Keratinocyte (primary cell): ENCODE results near the gene OR10X1. TPM values are rescaled to one million over a fixed set of nuclear protein-coding genes. Genes with fewer than 3 reads are reported as not detected.

Experiments
- DNase-seq: peaks from one replicate; pipeline ENCODE4 v3.0.0-alpha.2; 2011; ENCODE audit warnings: low read depth, missing footprints, low spot score
- FAIRE-seq: peaks from 2 replicates; lab custom pipeline; 2011; peaks lifted over from hg19 to GRCh38; lab: Jason Lieb, UNC
- H2AFZ ChIP-seq: 2 replicates; pipeline ENCODE4 v1.6.0; 2012; ENCODE audit warnings: low read length, control low read depth, inconsistent platforms; ENCODE audit not compliant: control insufficient read depth
- H3K27ac ChIP-seq: 2 replicates; pipeline ENCODE4 v1.5.1; 2011; ENCODE audit warnings: low read length; ENCODE audit not compliant: control insufficient read depth, insufficient read depth
- H3K27me3 ChIP-seq: 3 replicates; pipeline ENCODE4 v1.6.0; 2011; ENCODE audit warnings: low read length; ENCODE audit not compliant: control insufficient read depth, insufficient read depth; ENCODE audit errors: extremely low read depth
- H3K36me3 ChIP-seq, 2 experiments: 2 replicates in 1 of 2; 3 replicates in 1 of 2; pipeline ENCODE4 v1.5.1; 2011; ENCODE audit warnings: low read length in 2 of 2, mild to moderate bottlenecking in 1 of 2; ENCODE audit not compliant: control insufficient read depth in 2 of 2, insufficient read depth in 2 of 2; ENCODE audit errors: extremely low read depth in 1 of 2
- H3K4me1 ChIP-seq: 3 replicates; pipeline ENCODE4 v1.5.1; 2011; ENCODE audit warnings: low read length; ENCODE audit not compliant: control insufficient read depth, insufficient read depth; ENCODE audit errors: extremely low read depth
- H3K4me2 ChIP-seq: 3 replicates; pipeline ENCODE4 v1.6.0; 2011; ENCODE audit warnings: low read depth, low read length; ENCODE audit not compliant: control insufficient read depth, insufficient read depth; ENCODE audit errors: extremely low read depth
- H3K4me3 ChIP-seq, 3 experiments: fragments of 200-600 bp in 1 of 3; sonication (generic) in 1 of 3; 2 replicates in 2 of 3; 3 replicates in 1 of 3; pipeline ENCODE4 v1.5.1; 2011 to 2016; ENCODE audit warnings: low read length in 3 of 3, mild to moderate bottlenecking in 3 of 3, control low read depth in 2 of 3, inconsistent platforms in 1 of 3, low read depth in 1 of 3, mixed read lengths in 1 of 3, mixed run types in 1 of 3, moderate library complexity in 1 of 3; ENCODE audit not compliant: control insufficient read depth in 2 of 3, insufficient read depth in 2 of 3; ENCODE audit errors: extremely low read depth in 1 of 3
- H3K79me2 ChIP-seq: 2 replicates; pipeline ENCODE4 v1.6.0; 2012; ENCODE audit warnings: low read length; ENCODE audit not compliant: control insufficient read depth, insufficient read depth
- H3K9ac ChIP-seq: 3 replicates; pipeline ENCODE4 v1.6.0; 2011; ENCODE audit warnings: low read length; ENCODE audit not compliant: control insufficient read depth, insufficient read depth; ENCODE audit errors: extremely low read depth
- H3K9me1 ChIP-seq: 3 replicates; pipeline ENCODE4 v1.6.0; 2011; ENCODE audit warnings: low read length; ENCODE audit not compliant: control insufficient read depth, insufficient read depth; ENCODE audit errors: extremely low read depth
- H3K9me3 ChIP-seq: 2 replicates; pipeline ENCODE4 v1.5.1; 2012; ENCODE audit warnings: low read depth, low read length; ENCODE audit not compliant: control insufficient read depth
- H4K20me1 ChIP-seq: 3 replicates; pipeline ENCODE4 v1.6.0; 2011; ENCODE audit warnings: low read length; ENCODE audit not compliant: control insufficient read depth, insufficient read depth; ENCODE audit errors: extremely low read depth
- EZH2 ChIP-seq: IDR thresholded peaks from one replicate; pipeline ENCODE4 v1.6.1; 2012; ENCODE audit warnings: inconsistent platforms, mild to moderate bottlenecking, low read length, moderate library complexity
- dilution Hi-C: fragments of 300-500 bp; cut with MboI; formaldehyde crosslinking; loops from one replicate; pipeline ENCODE4 v1.7.0; 2020; ENCODE audit warnings: low sequenced_read_pairs; ENCODE audit not compliant: extremely low pct_ligation_motif_present
- polyA plus RNA-seq, 5 experiments: library from polyadenylated mRNA; depleted of rRNA in 3 of 5; stranded (reverse) in 3 of 5; stranded (forward) in 1 of 5; unstranded in 1 of 5; fragments of >200 nt; gene quantifications; 1 replicate in 1 of 5; 2 replicates in 3 of 5; 3 replicates in 1 of 5; pipeline versions ENCODE4 v1.2.1 to v1.2.3, GENCODE V29; 2011 to 2012; ENCODE audit warnings: missing spikeins in 2 of 5, low read depth in 1 of 5, low replicate concordance in 1 of 5
- TF ChIP-seq, protein P1 (sequence below), 3 experiments: IDR thresholded peaks in 1 of 3; conservative IDR thresholded peaks in 1 of 3; optimal IDR thresholded peaks in 1 of 3; 2 replicates in 2 of 3; 3 replicates in 1 of 3; pipeline versions ENCODE3 to v1.5.1; 2011; ENCODE audit warnings: low read length in 3 of 3, mild to moderate bottlenecking in 3 of 3, moderate library complexity in 2 of 3, control low read depth in 1 of 3, inconsistent platforms in 1 of 3; ENCODE audit not compliant: insufficient read depth in 2 of 3; ENCODE audit errors: extremely low read depth in 1 of 3

The OR10X1 gene
- polyA plus RNA-seq, 1 donor (not counting 4 experiments of a cell fraction or from before 2014, with no cell fraction given): not detected

DNA sequence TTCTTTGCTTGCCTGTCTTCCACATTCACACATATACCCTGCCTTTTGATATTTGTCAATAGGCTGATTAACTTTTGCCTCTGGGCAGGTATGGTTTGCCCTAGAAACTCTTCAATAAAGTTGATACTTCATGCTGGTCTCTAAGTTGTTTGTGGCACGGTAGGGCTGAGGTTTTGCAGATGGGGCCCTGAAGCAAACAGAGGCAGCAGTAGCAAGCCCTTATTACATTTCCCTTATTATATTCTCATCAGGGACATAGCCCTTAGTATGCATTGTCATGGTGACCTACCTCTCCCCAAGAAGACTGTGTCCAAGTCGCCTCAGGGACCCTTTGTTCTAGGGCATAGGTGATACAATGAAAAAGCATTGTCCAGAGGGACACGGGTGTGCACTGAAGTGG is 9.2 kb downstream of the OR10X1 start, which contains the start of gene OR6P1:
TSS of gene OR6P1 (minus strand) at position 101 of the 400 bp plus-strand sequence. CDS start 6,976 bp downstream, outside the sequence.
- dilution Hi-C loops: no loop called here
- Histone ChIP-seq H4K20me1 (no peaks in the 10 kb centered on the region), H3K9me3 (no peaks in the 10 kb centered on the region), H3K4me2 (no peak within 1 kb of the TSS), H3K4me1 (no peaks in the 10 kb centered on the region), H3K9ac (no peak within 1 kb of the TSS), H3K9me1 (no peaks in the 10 kb centered on the region), H3K27me3 (no peaks in the 10 kb centered on the region), H2AFZ (no peak within 1 kb of the TSS), H3K36me3 (no peaks in the 10 kb centered on the region), H3K27ac (no peak within 1 kb of the TSS), H3K79me2 (no peaks in the 10 kb centered on the region), H3K4me3 (no peak within 1 kb of the TSS)
- FAIRE-seq (no peak), DNase-seq (no peak)
- TF ChIP-seq, protein P1, sequence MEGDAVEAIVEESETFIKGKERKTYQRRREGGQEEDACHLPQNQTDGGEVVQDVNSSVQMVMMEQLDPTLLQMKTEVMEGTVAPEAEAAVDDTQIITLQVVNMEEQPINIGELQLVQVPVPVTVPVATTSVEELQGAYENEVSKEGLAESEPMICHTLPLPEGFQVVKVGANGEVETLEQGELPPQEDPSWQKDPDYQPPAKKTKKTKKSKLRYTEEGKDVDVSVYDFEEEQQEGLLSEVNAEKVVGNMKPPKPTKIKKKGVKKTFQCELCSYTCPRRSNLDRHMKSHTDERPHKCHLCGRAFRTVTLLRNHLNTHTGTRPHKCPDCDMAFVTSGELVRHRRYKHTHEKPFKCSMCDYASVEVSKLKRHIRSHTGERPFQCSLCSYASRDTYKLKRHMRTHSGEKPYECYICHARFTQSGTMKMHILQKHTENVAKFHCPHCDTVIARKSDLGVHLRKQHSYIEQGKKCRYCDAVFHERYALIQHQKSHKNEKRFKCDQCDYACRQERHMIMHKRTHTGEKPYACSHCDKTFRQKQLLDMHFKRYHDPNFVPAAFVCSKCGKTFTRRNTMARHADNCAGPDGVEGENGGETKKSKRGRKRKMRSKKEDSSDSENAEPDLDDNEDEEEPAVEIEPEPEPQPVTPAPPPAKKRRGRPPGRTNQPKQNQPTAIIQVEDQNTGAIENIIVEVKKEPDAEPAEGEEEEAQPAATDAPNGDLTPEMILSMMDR (optimal IDR thresholded peaks at IDR 0.05 in 1 of 3, IDR thresholded peaks at IDR 0.05 in 1 of 3, conservative IDR thresholded peaks at IDR 0.05 in 1 of 3; ENCODE audit: extremely low read depth in 1 of 3, insufficient read depth in 2 of 3, low read length in 3 of 3): no peak
- no peak for TF ChIP-seq EZH2

DNA sequence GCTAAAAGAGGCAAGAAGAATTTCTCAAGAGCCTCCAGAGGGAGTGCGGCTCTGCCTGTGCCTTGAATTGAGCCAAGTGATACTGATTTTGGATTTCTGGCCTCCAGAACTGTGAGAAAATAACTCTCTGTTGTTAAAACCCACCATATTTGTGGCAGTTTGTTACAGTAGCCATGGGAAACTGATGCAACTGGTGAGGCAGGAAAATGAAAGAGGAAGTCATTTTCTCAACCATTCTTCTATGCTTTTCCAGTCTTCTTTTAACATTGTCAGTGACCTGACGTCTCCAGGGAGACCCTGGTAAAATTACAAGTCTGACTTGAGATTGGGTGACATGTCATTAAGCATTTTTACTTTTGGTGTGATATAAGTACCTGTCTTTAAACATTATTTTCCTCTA is 15.1 kb downstream of the OR10X1 start:
- Histone ChIP-seq H3K9ac (no peak overlapping the region), H3K36me3 (no peaks in the 10 kb centered on the region), H2AFZ (no peak overlapping the region), H3K4me3 (no peak overlapping the region), H4K20me1 (no peaks in the 10 kb centered on the region), H3K9me1 (no peaks in the 10 kb centered on the region), H3K9me3 (no peaks in the 10 kb centered on the region), H3K79me2 (no peaks in the 10 kb centered on the region), H3K27ac (no peak overlapping the region), H3K4me2 (no peak overlapping the region), H3K27me3 (no peaks in the 10 kb centered on the region), H3K4me1 (no peaks in the 10 kb centered on the region)
- dilution Hi-C loops: no loop called here
- TF ChIP-seq, protein P1 (optimal IDR thresholded peaks at IDR 0.05 in 1 of 3, IDR thresholded peaks at IDR 0.05 in 1 of 3, conservative IDR thresholded peaks at IDR 0.05 in 1 of 3; ENCODE audit: extremely low read depth in 1 of 3, insufficient read depth in 2 of 3, low read length in 3 of 3): no peak
- FAIRE-seq (no peak), DNase-seq (no peak)
